Bronchial epithelial cell (primary cell): ENCODE data around the gene SLC25A29. TPM values are rescaled to one million over a fixed set of nuclear protein-coding genes. Genes with fewer than 3 reads are reported as not detected.

Experiments
- DNase-seq: peaks from one replicate; pipeline ENCODE4 v3.0.0-alpha.2; 2010; ENCODE audit warnings: low read depth
- FAIRE-seq: peaks from 2 replicates; lab custom pipeline; 2011; peaks lifted over from hg19 to GRCh38; lab: Jason Lieb, UNC
- H3K27me3 ChIP-seq: 2 replicates; pipeline ENCODE4 v1.5.1; 2011; ENCODE audit warnings: low read length; ENCODE audit not compliant: control insufficient read depth, insufficient read depth
- H3K36me3 ChIP-seq: 2 replicates; pipeline ENCODE4 v1.5.1; 2011; ENCODE audit warnings: low read length; ENCODE audit not compliant: control insufficient read depth, insufficient read depth
- H3K4me3 ChIP-seq: 2 replicates; pipeline ENCODE4 v1.5.1; 2011; ENCODE audit warnings: mild to moderate bottlenecking, low read depth, low read length, control low read depth
- CTCF ChIP-seq: IDR thresholded peaks from 2 replicates; pipeline ENCODE4 v1.5.1; 2011; ENCODE audit warnings: mild to moderate bottlenecking, moderate library complexity, low read length, control low read depth, inconsistent platforms; ENCODE audit not compliant: insufficient read depth, severe bottlenecking
- total RNA-seq: library from RNA; depleted of rRNA; stranded (reverse); fragments of >200 nt; gene quantifications from 2 replicates; pipeline ENCODE4 v1.2.1, GENCODE V29; 2014

Gene SLC25A29
- total RNA-seq, 1 donor from 2014 or later, result 16.1 TPM

- no peak for FAIRE-seq
- DNase-seq, result no peak
- Histone ChIP-seq H3K4me3 (no peak overlapping the region), H3K27me3 (no peaks in the 10 kb centered on the region), H3K36me3 (peaks cover 4% of the 10 kb centered on the region)
- no peak for TF ChIP-seq CTCF
Observed at GRCh38 chr14:100294213-100294962, 11.9 kb downstream of the SLC25A29 start.

- FAIRE-seq (no peak), DNase-seq (no peak)
- TF ChIP-seq CTCF, result no peak
- peaks cover 4% of the 10 kb centered on the region for H3K36me3 ChIP-seq
- H3K27me3 ChIP-seq, result no peaks in the 10 kb centered on the region
- no peak overlapping the region for H3K4me3 ChIP-seq
Observed at GRCh38 chr14:100293497-100294212, 12.6 kb downstream of the SLC25A29 start.

GRCh38 chr14:100292776-100293461 is 13.3 kb downstream of the SLC25A29 start:
- no peak overlapping the region for H3K4me3 ChIP-seq
- DNase-seq, result no peak
- peaks cover 4% of the 10 kb centered on the region for H3K36me3 ChIP-seq
- no peak for FAIRE-seq
- H3K27me3 ChIP-seq, result no peaks in the 10 kb centered on the region
- TF ChIP-seq CTCF, result no peak

GRCh38 chr14:100292301-100292775 is 13.9 kb downstream of the SLC25A29 start:
- no peak for TF ChIP-seq CTCF
- Histone ChIP-seq H3K4me3 (no peak overlapping the region), H3K27me3 (no peaks in the 10 kb centered on the region), H3K36me3 (peaks cover 4% of the 10 kb centered on the region)
- no peak for FAIRE-seq
- no peak for DNase-seq

- TF ChIP-seq CTCF, result no peak
- no peak overlapping the region for H3K4me3 ChIP-seq
- no peak for DNase-seq
- peaks cover 4% of the 10 kb centered on the region for H3K36me3 ChIP-seq
- no peaks in the 10 kb centered on the region for H3K27me3 ChIP-seq
- FAIRE-seq, result peak; percentile 68
Observed at GRCh38 chr14:100291305-100292075, 14.8 kb downstream of the SLC25A29 start.
